Stomach smooth muscle (tissue), 2 donors: ENCODE results near the gene VRK3.
"Not testable (repeated sequence)": the region's sequence is repeated elsewhere in the genome, so short reads cannot be mapped to it uniquely, and the experiment has no call there.

Experiments
- H3K27ac ChIP-seq: one replicate; pipeline ENCODE4 v1.7.0; 2013; ENCODE audit warnings: mild to moderate bottlenecking, low read length, inconsistent platforms
- H3K27me3 ChIP-seq, 2 donors: one replicate each; pipeline ENCODE4 v1.7.0; 2013; ENCODE audit warnings: low read length in 2 of 2; ENCODE audit not compliant: insufficient read depth in 2 of 2, control insufficient read depth in 1 of 2
- H3K36me3 ChIP-seq, 2 donors: one replicate each; pipeline ENCODE4 v1.7.0; 2013; ENCODE audit warnings: low read length in 2 of 2; ENCODE audit not compliant: control insufficient read depth in 2 of 2, insufficient read depth in 2 of 2
- H3K4me1 ChIP-seq: one replicate; pipeline ENCODE4 v1.7.0; 2013; ENCODE audit warnings: low read length; ENCODE audit not compliant: control insufficient read depth, insufficient read depth
- H3K4me3 ChIP-seq, 2 donors: one replicate each; pipeline ENCODE4 v1.7.0; 2013; ENCODE audit warnings: low read length in 2 of 2
- H3K9ac ChIP-seq, 2 donors: one replicate each; pipeline ENCODE4 v1.7.0; 2013; ENCODE audit warnings: low read length in 2 of 2, mild to moderate bottlenecking in 1 of 2
- H3K9me3 ChIP-seq, 2 donors: one replicate each; pipeline ENCODE4 v1.7.0; 2013; ENCODE audit warnings: low read length in 2 of 2; ENCODE audit not compliant: control insufficient read depth in 2 of 2
- donor health status: healthy.
- donor health status: Pancreatic carcinoma.

VRK3 gene, protein sequence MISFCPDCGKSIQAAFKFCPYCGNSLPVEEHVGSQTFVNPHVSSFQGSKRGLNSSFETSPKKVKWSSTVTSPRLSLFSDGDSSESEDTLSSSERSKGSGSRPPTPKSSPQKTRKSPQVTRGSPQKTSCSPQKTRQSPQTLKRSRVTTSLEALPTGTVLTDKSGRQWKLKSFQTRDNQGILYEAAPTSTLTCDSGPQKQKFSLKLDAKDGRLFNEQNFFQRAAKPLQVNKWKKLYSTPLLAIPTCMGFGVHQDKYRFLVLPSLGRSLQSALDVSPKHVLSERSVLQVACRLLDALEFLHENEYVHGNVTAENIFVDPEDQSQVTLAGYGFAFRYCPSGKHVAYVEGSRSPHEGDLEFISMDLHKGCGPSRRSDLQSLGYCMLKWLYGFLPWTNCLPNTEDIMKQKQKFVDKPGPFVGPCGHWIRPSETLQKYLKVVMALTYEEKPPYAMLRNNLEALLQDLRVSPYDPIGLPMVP

DNA sequence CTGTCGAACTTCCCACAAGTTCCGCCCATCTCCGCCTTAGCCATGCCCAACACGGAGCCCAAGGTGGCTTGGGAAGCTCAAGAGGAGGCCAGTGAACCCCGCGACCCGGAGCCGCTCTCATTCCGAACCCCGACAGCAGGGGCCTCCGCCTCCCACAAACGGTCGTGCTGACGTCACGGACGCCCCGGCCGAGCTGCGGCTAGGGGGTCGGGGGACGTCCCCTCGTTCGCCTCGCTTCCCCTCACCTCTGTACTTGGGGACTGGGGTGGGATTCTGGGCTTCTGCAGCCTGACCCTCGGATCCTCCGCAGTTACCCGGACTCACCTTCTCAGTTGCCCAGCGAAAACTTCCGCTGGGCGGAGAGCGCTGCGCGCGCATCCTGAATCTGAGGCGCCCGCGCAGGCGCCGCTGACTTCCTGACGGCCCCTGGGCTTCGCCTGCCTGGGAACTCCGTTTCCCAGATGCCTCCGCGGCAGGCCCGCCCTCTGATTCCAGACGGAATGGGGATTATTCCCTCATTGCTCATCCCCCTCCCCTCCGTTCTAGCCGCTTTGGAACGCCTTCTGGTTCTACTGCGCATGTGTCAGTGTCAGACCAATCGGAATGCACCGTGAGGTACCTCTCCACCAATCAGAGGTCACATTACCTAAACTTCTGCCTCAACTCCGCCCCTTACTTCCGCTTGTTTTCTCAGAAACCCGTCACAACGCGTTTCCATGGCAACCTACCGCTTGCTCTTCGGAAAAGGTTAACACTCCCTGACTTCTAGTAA lies at the start of gene VRK3:
VRK3 (minus strand) TSS at position 351 of the 772 bp plus-strand sequence. CDS start 9,210 bp downstream, outside the sequence.
- peak within 1 kb of the TSS; percentile 98 to 99 for H3K4me3 ChIP-seq
- peaks cover 2 to 7% of the 10 kb centered on the region in 2 donors for H3K36me3 ChIP-seq
- no peaks in the 10 kb centered on the region for H3K27me3 ChIP-seq
- no peaks in the 10 kb centered on the region for H3K9me3 ChIP-seq
- H3K9ac ChIP-seq = peak within 1 kb of the TSS; percentile 93 to 95
- H3K27ac ChIP-seq = peak within 1 kb of the TSS; percentile 87
- peaks cover 30% of the 10 kb centered on the region for H3K4me1 ChIP-seq

DNA sequence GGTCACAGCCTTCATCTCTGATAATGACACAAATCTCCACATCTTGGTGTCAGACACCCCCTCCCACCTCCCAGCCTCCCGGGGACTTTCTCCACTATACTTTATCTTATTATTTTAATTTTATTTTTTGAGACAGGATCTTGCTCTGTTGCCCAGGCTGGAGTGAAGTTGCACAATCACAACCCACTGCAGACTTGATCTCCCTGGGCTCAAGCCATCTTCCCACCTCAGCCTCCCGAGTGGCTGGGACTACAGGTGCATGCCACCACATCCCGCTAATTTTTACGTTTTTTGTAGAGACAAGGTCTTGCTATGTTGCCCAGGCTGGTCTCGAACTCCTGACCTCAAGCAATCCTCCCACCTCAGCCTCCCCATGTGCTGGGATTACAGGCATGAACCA lies 43.2 kb upstream of the VRK3 start:
- not testable (repeated sequence) for H3K4me1 ChIP-seq, H3K9me3 ChIP-seq, H3K27ac ChIP-seq, H3K4me3 ChIP-seq, H3K27me3 ChIP-seq, H3K36me3 ChIP-seq, H3K9ac ChIP-seq

DNA sequence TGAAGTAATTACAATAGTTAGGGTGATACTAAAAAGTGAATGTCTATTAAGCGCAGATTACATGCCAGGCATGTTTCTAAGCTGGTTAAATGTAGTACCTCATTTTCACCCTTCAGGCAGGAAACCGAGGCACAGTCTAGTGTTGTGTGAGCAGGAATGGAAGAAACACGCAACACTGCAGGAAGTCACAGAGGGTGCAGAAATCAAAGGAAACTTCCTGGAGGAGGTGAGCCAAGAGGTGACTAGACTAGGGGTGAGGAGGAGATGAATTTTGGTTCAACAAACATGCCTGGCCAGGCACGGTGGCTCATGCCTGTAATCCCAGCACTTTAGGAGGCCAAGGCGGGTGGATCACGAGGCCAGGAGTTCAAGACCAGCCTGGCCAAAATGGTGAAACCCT lies 42.4 kb upstream of the VRK3 start:
- Histone ChIP-seq H3K4me1 (no peaks in the 10 kb centered on the region), H3K9me3 (no peaks in the 10 kb centered on the region), H3K4me3 (no peak overlapping the region), H3K9ac (no peak overlapping the region), H3K27me3 (no peaks in the 10 kb centered on the region), H3K36me3 (no peaks in the 10 kb centered on the region), H3K27ac (no peak overlapping the region)

DNA sequence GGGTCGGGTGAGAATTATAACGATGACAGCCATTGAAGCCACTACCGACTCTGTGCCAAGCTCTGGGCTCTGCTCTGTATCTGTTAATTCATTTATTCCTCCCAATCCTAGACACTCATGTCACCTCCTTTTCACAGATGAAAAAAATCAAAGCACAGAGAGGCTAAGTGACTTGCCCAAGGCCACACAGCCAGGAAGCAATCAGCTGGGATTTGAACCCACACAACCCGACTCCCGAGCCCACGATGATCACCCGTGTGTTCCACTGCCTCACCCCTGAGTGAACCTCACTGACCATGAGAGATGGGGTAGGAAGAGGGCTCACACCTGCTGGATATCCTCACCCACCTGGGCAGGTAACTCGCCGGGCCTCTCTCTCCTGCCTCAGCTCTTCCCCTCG lies 40.8 kb upstream of the VRK3 start:
- H3K36me3 ChIP-seq = no peaks in the 10 kb centered on the region
- no peaks in the 10 kb centered on the region for H3K27me3 ChIP-seq
- no peak overlapping the region for H3K27ac ChIP-seq
- H3K9ac ChIP-seq = no peak overlapping the region
- H3K4me3 ChIP-seq = no peak overlapping the region
- H3K4me1 ChIP-seq = no peaks in the 10 kb centered on the region
- peaks cover 0 to 3% of the 10 kb centered on the region in 2 donors for H3K9me3 ChIP-seq

DNA sequence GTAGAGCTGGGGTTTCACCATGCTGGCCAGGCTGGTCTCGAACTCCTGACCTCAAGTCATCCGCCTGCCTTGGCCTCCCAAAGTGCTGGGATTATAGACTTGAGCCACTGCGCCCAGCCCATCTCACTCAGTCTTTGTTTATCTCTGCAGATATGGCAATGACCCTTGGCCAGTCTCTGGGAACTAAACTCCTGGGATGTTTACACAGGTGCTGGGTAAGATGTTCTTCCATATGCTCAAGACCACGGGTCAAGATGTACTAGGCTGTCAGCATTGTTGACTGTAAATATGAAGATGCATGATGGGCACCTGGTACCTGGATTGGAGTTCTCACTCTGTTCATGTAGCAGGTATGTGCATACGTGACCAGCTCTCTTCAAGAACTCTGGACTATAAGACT lies 36.5 kb upstream of the VRK3 start:
- H3K9ac ChIP-seq = no peak overlapping the region
- no peak overlapping the region for H3K27ac ChIP-seq
- no peak overlapping the region for H3K4me3 ChIP-seq
- no peaks in the 10 kb centered on the region for H3K36me3 ChIP-seq
- no peaks in the 10 kb centered on the region for H3K4me1 ChIP-seq
- H3K27me3 ChIP-seq = peaks cover 0 to 2% of the 10 kb centered on the region in 2 donors
- peaks cover 15 to 27% of the 10 kb centered on the region in 2 donors for H3K9me3 ChIP-seq

DNA sequence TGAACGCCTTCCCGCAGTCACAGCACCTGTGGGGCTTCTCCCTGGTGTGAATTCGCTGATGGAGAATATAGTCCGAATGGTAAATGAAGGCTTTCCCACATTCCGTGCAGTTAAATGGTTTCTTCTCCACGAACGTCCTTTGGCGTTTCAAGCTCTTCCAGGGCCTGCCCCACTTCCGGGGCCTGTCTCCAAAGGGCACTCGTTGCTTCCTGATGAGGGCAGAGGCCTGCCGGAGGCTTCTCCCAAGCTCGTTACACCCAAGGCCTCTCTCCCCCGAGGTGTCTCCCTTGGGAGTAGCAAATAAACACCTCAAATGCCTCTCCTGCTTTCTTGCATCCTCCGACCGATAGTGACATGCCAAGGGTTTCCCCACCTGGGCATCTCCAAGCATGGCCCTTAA lies 34.9 kb upstream of the VRK3 start:
- Histone ChIP-seq H3K4me3 (no peak overlapping the region), H3K36me3 (no peaks in the 10 kb centered on the region), H3K9me3 (peaks cover 15 to 30% of the 10 kb centered on the region in 2 donors), H3K27ac (no peak overlapping the region), H3K4me1 (no peaks in the 10 kb centered on the region), H3K27me3 (peaks cover 0 to 2% of the 10 kb centered on the region in 2 donors), H3K9ac (no peak overlapping the region)

DNA sequence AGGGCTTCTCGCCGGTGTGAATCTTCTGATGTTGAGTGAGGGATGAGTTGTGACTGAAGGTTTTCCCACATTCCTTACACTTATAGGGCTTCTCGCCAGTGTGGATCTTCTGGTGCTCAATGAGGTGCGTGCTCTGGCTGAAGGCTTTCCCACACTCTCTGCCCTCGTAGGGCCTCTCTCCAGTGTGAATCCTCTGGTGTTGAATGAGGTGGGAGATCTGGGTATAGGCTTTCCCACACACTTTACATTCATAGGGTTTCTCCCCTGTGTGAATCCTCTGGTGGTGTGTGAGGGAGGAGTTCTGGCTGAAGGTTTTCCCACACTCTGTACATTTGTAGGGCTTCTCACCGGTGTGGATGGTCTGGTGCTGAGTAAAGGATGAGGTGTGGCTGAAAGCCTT lies 33.9 kb upstream of the VRK3 start:
- Histone ChIP-seq H3K4me3 (no peak overlapping the region), H3K27ac (no peak overlapping the region), H3K4me1 (no peaks in the 10 kb centered on the region), H3K36me3 (no peaks in the 10 kb centered on the region), H3K9me3 (peaks cover 15 to 30% of the 10 kb centered on the region in 2 donors), H3K27me3 (peaks cover 0 to 2% of the 10 kb centered on the region in 2 donors), H3K9ac (no peak overlapping the region)

DNA sequence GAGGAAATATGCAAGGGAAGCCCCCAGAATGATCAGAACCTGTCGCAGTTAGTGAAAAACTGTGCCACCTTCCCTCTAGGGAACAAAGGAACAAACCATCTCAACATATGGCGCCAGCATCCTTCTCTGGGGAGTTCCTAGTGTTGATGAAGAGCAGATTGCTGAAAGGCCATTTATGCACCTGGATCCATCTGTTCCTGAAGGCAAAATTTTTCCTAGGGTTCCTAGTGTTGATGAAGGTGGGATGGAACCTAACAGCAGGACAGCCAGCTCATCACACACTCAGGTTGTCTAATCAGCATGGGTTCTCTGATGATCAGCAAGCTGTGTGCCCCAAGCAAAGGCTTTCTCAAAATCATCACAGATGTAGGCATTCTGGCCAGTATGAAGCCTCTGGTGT lies 33.3 kb upstream of the VRK3 start:
- no peak overlapping the region for H3K27ac ChIP-seq
- peaks cover 15 to 30% of the 10 kb centered on the region in 2 donors for H3K9me3 ChIP-seq
- no peak overlapping the region for H3K9ac ChIP-seq
- no peak overlapping the region for H3K4me3 ChIP-seq
- H3K4me1 ChIP-seq = no peaks in the 10 kb centered on the region
- H3K36me3 ChIP-seq = no peaks in the 10 kb centered on the region
- H3K27me3 ChIP-seq = peaks cover 0 to 2% of the 10 kb centered on the region in 2 donors

DNA sequence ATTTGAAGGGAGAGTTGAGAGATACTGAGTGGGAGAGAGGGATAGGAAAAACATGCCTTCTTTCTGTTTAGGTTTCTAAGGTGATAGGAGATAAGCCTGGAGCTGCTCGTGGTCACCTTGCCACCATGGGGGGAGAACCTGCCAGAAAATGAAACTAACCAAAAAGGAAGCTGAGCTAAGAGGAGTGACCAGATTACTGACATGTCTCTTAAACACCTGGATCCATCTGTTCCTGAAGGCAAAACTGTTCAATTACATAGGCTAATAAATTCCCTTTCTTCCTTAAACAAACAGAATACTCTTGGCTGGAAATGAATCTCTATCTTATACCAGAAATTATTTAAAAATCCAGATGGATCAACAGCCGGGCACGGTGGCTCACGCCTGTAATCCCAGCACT lies 27.9 kb upstream of the VRK3 start:
- Histone ChIP-seq H3K27ac (no peak overlapping the region), H3K36me3 (no peaks in the 10 kb centered on the region), H3K9me3 (peaks cover 9 to 22% of the 10 kb centered on the region in 2 donors), H3K4me3 (no peak overlapping the region), H3K4me1 (peaks cover 6% of the 10 kb centered on the region), H3K27me3 (no peaks in the 10 kb centered on the region), H3K9ac (no peak overlapping the region)

DNA sequence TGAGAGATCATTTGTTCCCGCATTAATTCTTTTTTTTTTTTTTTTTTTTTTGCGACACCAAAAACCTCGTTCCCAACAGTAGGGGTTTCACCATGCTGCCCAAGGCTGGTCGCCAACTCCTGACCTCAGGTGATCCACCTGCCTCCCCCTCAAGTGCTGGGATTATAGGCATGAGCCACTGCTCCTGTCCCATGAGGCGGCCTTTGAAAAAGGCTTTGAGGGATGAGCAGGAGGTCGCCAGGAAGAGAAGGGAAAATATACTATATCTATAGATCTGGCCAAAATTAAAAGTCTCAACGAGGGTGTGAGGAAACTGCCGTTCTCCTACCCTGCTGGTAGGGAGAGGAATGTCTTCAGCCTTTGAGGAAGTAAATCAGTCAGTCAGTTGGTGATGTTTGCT lies 26.8 kb upstream of the VRK3 start:
- Histone ChIP-seq H3K4me3 (no peak overlapping the region), H3K9me3 (peaks cover 16 to 28% of the 10 kb centered on the region in 2 donors), H3K4me1 (peaks cover 6% of the 10 kb centered on the region), H3K36me3 (no peaks in the 10 kb centered on the region), H3K27me3 (no peaks in the 10 kb centered on the region), H3K27ac (no peak overlapping the region), H3K9ac (no peak overlapping the region)
